Subcutaneous abdominal adipose tissue (tissue), 5 donors: ENCODE data around the gene TTC34.

Experiments used
- H3K27ac ChIP-seq: one replicate; pipeline ENCODE4 v1.7.0; 2013; ENCODE audit warnings: low read depth, mild to moderate bottlenecking, inconsistent platforms, low read length, moderate library complexity
- H3K27me3 ChIP-seq, 5 donors: one replicate each; pipeline ENCODE4 v1.7.0; 2013; ENCODE audit warnings: low read length in 5 of 5, inconsistent platforms in 1 of 5; ENCODE audit not compliant: control insufficient read depth in 5 of 5, insufficient read depth in 4 of 5
- H3K36me3 ChIP-seq, 5 donors: one replicate each; pipeline ENCODE4 v1.7.0; 2013; ENCODE audit warnings: low read length in 5 of 5; ENCODE audit not compliant: control insufficient read depth in 5 of 5, insufficient read depth in 5 of 5
- H3K4me1 ChIP-seq, 5 donors: one replicate each; pipeline ENCODE4 v1.7.0; 2013; ENCODE audit warnings: low read length in 5 of 5, mild to moderate bottlenecking in 3 of 5, moderate library complexity in 1 of 5; ENCODE audit not compliant: control insufficient read depth in 5 of 5, insufficient read depth in 5 of 5
- H3K4me3 ChIP-seq, 5 donors: one replicate each; pipeline ENCODE4 v1.7.0; 2013; ENCODE audit warnings: low read length in 5 of 5, low read depth in 1 of 5
- H3K9ac ChIP-seq, 5 donors: one replicate each; pipeline ENCODE4 v1.7.0; 2013; ENCODE audit warnings: low read length in 5 of 5, mild to moderate bottlenecking in 4 of 5, moderate library complexity in 3 of 5
- H3K9me3 ChIP-seq, 5 donors: one replicate each; pipeline ENCODE4 v1.7.0; 2013; ENCODE audit warnings: low read length in 5 of 5; ENCODE audit not compliant: control insufficient read depth in 5 of 5
- donor health status: healthy.
- donor health status: healthy.
- donor health status: healthy.
- donor health status: healthy.
- donor health status: healthy.

Gene TTC34

DNA sequence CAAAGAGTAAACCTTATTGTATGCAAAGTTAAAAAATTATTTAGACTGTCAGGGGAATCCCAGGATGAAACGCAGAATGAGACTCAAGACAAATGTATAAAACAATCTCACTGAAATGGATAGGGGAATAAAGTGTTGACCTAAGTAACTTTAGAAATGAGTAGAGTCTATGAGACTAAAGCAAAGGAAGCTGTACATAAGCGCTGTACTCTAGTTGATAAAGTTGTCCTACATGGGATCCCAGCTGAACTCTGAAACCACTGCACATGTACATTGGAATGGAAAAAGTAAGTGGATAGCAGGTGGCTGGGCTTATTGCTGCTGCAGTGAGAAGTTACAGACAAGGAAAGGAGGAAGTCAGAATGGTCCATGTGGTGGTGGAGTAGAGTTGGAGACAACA, 187.3 kb downstream of the TTC34 start:
- H3K4me3 ChIP-seq: no peak overlapping the region

GRCh38 chr1:2612591-2613365, 188.7 kb downstream of the TTC34 start:
- H3K36me3 ChIP-seq: no peaks in the 10 kb centered on the region
- peaks cover 0 to 16% (median 3%) of the 10 kb centered on the region in 5 donors for H3K4me1 ChIP-seq
- peaks cover 4 to 35% (median 18%) of the 10 kb centered on the region in 5 donors for H3K9me3 ChIP-seq
- H3K27me3 ChIP-seq: peaks cover 13 to 25% (median 17%) of the 10 kb centered on the region in 5 donors
- no peak overlapping the region for H3K27ac ChIP-seq
- H3K4me3 ChIP-seq: no peak overlapping the region
- H3K9ac ChIP-seq: no peak overlapping the region

More for the DNA sequence above, 187.3 kb downstream of the TTC34 start:
- peaks cover 10 to 27% (median 15%) of the 10 kb centered on the region in 5 donors for H3K27me3 ChIP-seq
- peaks cover 0 to 21% (median 3%) of the 10 kb centered on the region in 5 donors for H3K4me1 ChIP-seq
- no peak overlapping the region for H3K27ac ChIP-seq
- H3K9me3 ChIP-seq: peaks cover 4 to 35% (median 18%) of the 10 kb centered on the region in 5 donors
- no peaks in the 10 kb centered on the region for H3K36me3 ChIP-seq
- H3K9ac ChIP-seq: no peak overlapping the region

DNA sequence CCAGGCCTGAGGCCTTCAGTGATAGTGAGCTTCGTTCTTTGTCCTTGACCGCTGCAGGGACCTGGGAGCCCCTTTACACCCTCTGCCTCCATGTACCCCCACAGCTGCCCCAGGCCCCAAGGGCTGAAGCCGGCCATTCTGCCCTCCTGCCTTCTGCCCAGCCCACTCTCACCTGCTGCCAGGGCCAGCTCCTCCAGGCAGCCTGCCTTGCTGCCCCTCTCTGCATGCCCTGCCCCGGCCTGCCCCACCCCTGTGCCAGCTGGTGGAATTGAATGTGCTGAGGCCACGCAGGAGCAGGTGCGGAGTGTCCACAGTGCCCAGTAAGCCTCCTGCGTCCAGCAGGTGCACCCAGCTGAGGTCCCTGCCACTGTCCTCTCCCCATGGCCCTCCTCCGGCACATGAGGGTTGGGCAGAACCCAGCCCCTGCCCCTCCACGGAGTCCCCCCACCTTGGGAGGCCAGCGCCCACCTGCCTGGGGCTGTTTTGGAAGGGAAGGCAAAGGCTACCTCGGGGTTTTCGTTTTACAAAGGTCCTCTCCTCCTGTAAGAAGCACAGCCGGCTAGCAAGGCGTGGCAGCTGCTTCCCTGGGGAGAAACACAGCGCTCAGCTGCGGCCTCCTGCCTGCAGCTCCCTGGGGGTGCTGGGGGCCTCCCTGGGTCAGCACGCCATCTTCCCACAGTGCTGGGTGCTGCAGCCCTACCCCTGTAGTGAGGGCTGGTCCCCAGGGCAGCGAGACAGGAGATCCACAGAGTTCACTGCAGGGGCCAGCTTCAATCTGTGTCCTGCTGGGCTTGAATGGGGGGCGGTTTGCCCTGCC, 189.7 kb downstream of the TTC34 start:
- Histone ChIP-seq H3K9me3 (peaks cover 4 to 34% (median 17%) of the 10 kb centered on the region in 5 donors), H3K4me3 (no peak overlapping the region), H3K4me1 (peaks cover 0 to 17% (median 3%) of the 10 kb centered on the region in 5 donors), H3K36me3 (no peaks in the 10 kb centered on the region), H3K9ac (no peak overlapping the region), H3K27me3 (peaks cover 18 to 29% (median 21%) of the 10 kb centered on the region in 5 donors), H3K27ac (no peak overlapping the region)

- no peaks in the 10 kb centered on the region for H3K36me3 ChIP-seq
- peaks cover 20 to 32% (median 23%) of the 10 kb centered on the region in 5 donors for H3K27me3 ChIP-seq
- H3K9me3 ChIP-seq: peaks cover 0 to 27% (median 12%) of the 10 kb centered on the region in 5 donors
- H3K9ac ChIP-seq: peak overlapping the region in 1 of 5 donors; percentile 48
- peaks cover 0 to 17% (median 3%) of the 10 kb centered on the region in 5 donors for H3K4me1 ChIP-seq
- H3K4me3 ChIP-seq: peak overlapping the region in 2 of 5 donors; percentile 13 to 24
- H3K27ac ChIP-seq: no peak overlapping the region
Observed at GRCh38 chr1:2611031-2611501, 190.4 kb downstream of the TTC34 start.

DNA sequence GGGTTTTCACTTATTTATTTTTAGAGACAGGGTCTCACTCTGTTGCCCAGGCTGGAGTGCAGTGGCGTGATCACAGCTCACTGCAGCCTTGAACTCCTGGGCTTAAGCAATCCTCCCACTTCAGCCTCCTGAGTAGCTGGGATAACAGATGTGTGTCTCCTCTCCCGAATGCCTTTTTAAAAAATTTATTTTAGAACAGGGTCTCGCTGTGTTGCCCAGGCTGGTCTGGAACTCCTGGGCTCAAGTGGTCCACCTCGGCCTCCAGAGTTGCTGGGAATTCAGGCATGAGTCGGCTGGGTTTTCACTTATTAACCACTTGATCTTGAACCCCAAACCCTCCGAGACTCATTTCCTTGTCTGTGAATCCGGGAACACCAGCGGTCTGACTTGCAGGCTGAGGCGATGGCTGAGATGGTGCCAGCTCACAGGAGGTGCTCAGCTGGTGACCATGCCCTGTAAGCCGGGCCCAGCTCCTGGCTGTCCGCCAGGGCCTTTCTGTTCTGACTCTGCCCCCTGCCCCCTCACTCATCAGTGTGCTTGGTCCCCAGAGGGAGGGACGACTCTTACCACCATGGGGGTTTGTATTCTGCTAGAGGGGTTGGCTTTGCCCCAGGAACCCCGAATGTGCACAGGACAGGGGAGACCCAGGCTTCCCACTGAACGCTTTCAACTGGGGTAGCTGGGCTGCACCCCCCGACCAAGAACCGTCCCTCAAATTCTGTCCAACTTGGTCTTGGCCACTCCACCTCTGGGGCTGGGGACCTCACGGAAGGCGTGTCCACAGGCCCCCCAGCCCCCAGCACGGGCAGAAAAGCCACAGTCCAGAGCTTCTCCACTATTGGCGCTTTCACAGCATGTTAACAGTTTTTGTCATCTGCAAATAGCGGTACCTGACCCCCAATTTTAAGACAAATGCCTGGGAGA, 191.2 kb downstream of the TTC34 start:
- Histone ChIP-seq H3K27me3 (peaks cover 23 to 35% (median 25%) of the 10 kb centered on the region in 5 donors), H3K9me3 (peaks cover 0 to 22% (median 12%) of the 10 kb centered on the region in 5 donors), H3K27ac (no peak overlapping the region), H3K4me3 (peak overlapping the region in 1 of 5 donors; percentile 24), H3K36me3 (no peaks in the 10 kb centered on the region), H3K9ac (no peak overlapping the region), H3K4me1 (peaks cover 0 to 17% (median 3%) of the 10 kb centered on the region in 5 donors)

DNA sequence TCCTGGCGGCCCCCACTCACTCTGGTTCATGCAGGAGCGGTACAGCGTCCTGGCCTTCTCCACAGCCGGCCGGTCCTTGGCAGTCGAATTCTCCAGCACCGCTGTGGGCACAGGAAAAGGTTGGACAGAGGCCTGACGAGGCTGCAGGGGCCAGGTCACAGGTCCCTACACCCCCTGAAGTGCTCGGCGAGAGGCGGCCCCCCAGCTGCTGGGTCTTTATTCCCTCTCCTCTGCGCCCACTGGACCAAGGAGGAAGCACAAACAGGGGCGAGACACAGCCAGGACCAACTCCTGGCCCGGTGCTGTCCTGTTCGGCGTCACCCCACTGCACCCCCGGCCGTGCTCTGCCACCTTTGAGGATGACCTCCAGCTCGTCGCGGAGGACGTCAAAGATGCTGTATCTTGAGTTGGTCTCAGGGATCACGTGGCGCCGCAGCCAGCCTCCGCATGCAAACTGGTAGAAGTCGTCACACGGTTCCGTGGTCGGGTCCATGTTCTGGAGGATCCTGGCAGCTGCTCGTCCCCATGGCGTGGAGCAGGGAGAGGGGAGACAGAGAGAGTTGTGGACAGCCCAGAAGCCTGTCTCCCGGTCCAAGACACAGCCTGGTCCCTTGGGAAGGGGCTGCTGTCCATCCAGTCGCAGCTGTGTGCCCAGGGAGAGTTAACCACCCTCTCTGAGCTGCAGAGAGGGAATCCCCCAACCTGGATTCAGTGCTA, 192.0 kb downstream of the TTC34 start:
- H3K36me3 ChIP-seq: no peaks in the 10 kb centered on the region

DNA sequence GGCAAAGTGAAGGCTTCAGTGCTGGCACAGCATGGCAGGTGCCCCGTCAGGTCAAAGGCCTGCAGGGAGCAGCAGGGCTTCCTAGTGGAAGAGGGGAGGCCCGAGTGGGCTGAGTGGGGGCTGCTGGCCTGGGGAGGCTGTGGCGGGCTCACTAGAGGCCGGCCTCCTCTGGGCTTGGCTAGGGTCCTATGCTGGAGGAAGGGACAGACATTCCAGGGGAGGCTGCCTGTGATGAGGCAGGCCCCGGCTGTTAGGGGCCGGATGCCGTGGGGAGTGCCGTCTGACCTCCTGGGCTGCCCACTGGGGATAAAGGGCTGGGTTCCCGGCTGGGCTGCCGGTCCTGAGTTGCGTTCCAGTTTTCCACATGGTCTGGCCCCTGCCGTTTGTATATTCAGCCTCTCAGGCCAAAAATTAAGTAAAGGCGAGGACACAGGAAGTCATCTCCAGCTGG, 193.8 kb downstream of the TTC34 start:
- no peaks in the 10 kb centered on the region for H3K36me3 ChIP-seq
- no peak overlapping the region for H3K4me3 ChIP-seq
- H3K9me3 ChIP-seq: no peaks in the 10 kb centered on the region
- no peak overlapping the region for H3K9ac ChIP-seq
- peaks cover 38 to 47% (median 43%) of the 10 kb centered on the region in 5 donors for H3K27me3 ChIP-seq
- H3K4me1 ChIP-seq: peaks cover 0 to 17% (median 3%) of the 10 kb centered on the region in 5 donors
- no peak overlapping the region for H3K27ac ChIP-seq

More for the DNA sequence above, 192.0 kb downstream of the TTC34 start:
- Histone ChIP-seq H3K4me1 (peaks cover 0 to 17% (median 3%) of the 10 kb centered on the region in 5 donors), H3K27ac (no peak overlapping the region), H3K27me3 (peaks cover 31 to 43% (median 33%) of the 10 kb centered on the region in 5 donors), H3K9me3 (peaks cover 0 to 14% (median 12%) of the 10 kb centered on the region in 5 donors), H3K9ac (no peak overlapping the region), H3K4me3 (no peak overlapping the region)

- Histone ChIP-seq H3K27ac (no peak overlapping the region), H3K9ac (no peak overlapping the region), H3K36me3 (no peaks in the 10 kb centered on the region), H3K9me3 (no peaks in the 10 kb centered on the region), H3K4me3 (no peak overlapping the region), H3K27me3 (peaks cover 36 to 44% (median 41%) of the 10 kb centered on the region in 5 donors), H3K4me1 (peaks cover 0 to 17% (median 3%) of the 10 kb centered on the region in 5 donors)
Observed at GRCh38 chr1:2606881-2607621, 194.4 kb downstream of the TTC34 start.
